ENCODE data around the gene CTTNBP2.

Gene CTTNBP2

GRCh38 chr7:117785431-117785830 is 87.8 kb downstream of the CTTNBP2 start:
- no peak overlapping the region for H3K4me3 ChIP-seq (replicated peaks; ENCODE audit: insufficient read depth, low read length)
- TF ChIP-seq POLR2AphosphoS5 (IDR thresholded peaks at IDR 0.05; ENCODE audit: low read depth), result no peak
- no peak for TF ChIP-seq GABPA (IDR thresholded peaks at IDR 0.05; ENCODE audit: low read depth)
- TF ChIP-seq SPI1 (IDR thresholded peaks at IDR 0.05; ENCODE audit: borderline replicate concordance, low read depth), result no peak

GRCh38 chr7:117784315-117784714 is 88.9 kb downstream of the CTTNBP2 start:
- Histone ChIP-seq H3K27ac (replicated peaks) (no peak overlapping the region), H3K4me3 (replicated peaks; ENCODE audit: insufficient read depth, low read length) (no peak overlapping the region), H3K27me3 (ENCODE audit: insufficient read depth, poor library complexity, severe bottlenecking) (no peaks in the 10 kb centered on the region)
- TF ChIP-seq SPI1 (IDR thresholded peaks at IDR 0.05; ENCODE audit: borderline replicate concordance, low read depth) (no peak), REST (IDR thresholded peaks at IDR 0.05; ENCODE audit: insufficient replicate concordance, low read depth) (no peak)
- no peak for DNase-seq (ENCODE audit: low read depth in 1 of 2, low spot score in 1 of 2)

More at GRCh38 chr7:117785431-117785830, 87.8 kb downstream of the CTTNBP2 start:
- H3K27me3 ChIP-seq (ENCODE audit: insufficient read depth, poor library complexity, severe bottlenecking), result no peaks in the 10 kb centered on the region
- no peak for DNase-seq (ENCODE audit: low read depth in 1 of 2, low spot score in 1 of 2)
- no peak overlapping the region for H3K27ac ChIP-seq (replicated peaks)

- Histone ChIP-seq H3K27me3 (ENCODE audit: insufficient read depth, poor library complexity, severe bottlenecking) (no peaks in the 10 kb centered on the region), H3K4me3 (replicated peaks; ENCODE audit: insufficient read depth, low read length) (no peak overlapping the region), H3K27ac (replicated peaks) (no peak overlapping the region)
- no peak for DNase-seq (ENCODE audit: low read depth in 1 of 2, low spot score in 1 of 2)
- TF ChIP-seq SPI1 (IDR thresholded peaks at IDR 0.05; ENCODE audit: borderline replicate concordance, low read depth) (no peak), CTCF (IDR thresholded peaks at IDR 0.05; ENCODE audit: insufficient read depth, low read length) (no peak), REST (IDR thresholded peaks at IDR 0.05; ENCODE audit: insufficient replicate concordance, low read depth) (no peak), GABPA (IDR thresholded peaks at IDR 0.05; ENCODE audit: low read depth) (no peak), POLR2AphosphoS5 (IDR thresholded peaks at IDR 0.05; ENCODE audit: low read depth) (no peak)
Observed at GRCh38 chr7:117782761-117783160, 90.5 kb downstream of the CTTNBP2 start.

GRCh38 chr7:117781707-117782106 is 91.5 kb downstream of the CTTNBP2 start:
- no peaks in the 10 kb centered on the region for H3K27me3 ChIP-seq (ENCODE audit: insufficient read depth, poor library complexity, severe bottlenecking)
- DNase-seq (ENCODE audit: low read depth in 1 of 2, low spot score in 1 of 2), result no peak
- H3K27ac ChIP-seq (replicated peaks), result no peak overlapping the region
- TF ChIP-seq GABPA (IDR thresholded peaks at IDR 0.05; ENCODE audit: low read depth), result no peak
- no peak for TF ChIP-seq POLR2AphosphoS5 (IDR thresholded peaks at IDR 0.05; ENCODE audit: low read depth)
- no peak for TF ChIP-seq REST (IDR thresholded peaks at IDR 0.05; ENCODE audit: insufficient replicate concordance, low read depth)
- no peak for TF ChIP-seq CTCF (IDR thresholded peaks at IDR 0.05; ENCODE audit: insufficient read depth, low read length)
- TF ChIP-seq SPI1 (IDR thresholded peaks at IDR 0.05; ENCODE audit: borderline replicate concordance, low read depth), result no peak
- H3K4me3 ChIP-seq (replicated peaks; ENCODE audit: insufficient read depth, low read length), result no peak overlapping the region
